Measurements from ENCODE around the gene ARFGEF3.

DNA sequence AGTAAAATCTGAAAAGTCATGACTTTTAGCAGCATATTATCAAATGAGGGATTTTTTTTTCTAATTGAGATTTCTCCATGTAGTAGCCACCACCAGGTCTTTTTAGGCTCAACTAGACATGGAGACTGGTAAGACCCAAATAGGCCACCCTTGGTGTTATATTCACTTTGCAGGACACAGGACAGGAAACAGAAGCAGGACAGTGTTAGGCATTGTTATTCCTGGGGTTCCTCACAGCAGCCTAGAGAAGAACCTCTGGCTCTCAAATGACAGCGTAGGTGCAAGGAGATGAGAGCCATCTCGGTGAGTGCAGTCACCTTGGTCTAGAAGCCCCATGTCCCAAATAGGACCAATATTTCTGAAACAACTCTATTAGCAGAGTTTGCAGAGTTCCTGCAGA lies 75.7 kb downstream of the ARFGEF3 start:
- TF ChIP-seq, protein P1, sequence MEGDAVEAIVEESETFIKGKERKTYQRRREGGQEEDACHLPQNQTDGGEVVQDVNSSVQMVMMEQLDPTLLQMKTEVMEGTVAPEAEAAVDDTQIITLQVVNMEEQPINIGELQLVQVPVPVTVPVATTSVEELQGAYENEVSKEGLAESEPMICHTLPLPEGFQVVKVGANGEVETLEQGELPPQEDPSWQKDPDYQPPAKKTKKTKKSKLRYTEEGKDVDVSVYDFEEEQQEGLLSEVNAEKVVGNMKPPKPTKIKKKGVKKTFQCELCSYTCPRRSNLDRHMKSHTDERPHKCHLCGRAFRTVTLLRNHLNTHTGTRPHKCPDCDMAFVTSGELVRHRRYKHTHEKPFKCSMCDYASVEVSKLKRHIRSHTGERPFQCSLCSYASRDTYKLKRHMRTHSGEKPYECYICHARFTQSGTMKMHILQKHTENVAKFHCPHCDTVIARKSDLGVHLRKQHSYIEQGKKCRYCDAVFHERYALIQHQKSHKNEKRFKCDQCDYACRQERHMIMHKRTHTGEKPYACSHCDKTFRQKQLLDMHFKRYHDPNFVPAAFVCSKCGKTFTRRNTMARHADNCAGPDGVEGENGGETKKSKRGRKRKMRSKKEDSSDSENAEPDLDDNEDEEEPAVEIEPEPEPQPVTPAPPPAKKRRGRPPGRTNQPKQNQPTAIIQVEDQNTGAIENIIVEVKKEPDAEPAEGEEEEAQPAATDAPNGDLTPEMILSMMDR (IDR thresholded peaks at IDR 0.05), result no peak
- no peak for TF ChIP-seq POLR2A (IDR thresholded peaks at IDR 0.05)

Data from heart left ventricle (tissue), 13 donors.